Measurements from ENCODE around the gene PARP3. TPM values are rescaled to one million over a fixed set of nuclear protein-coding genes. Genes with fewer than 3 reads are reported as not detected.

Gene PARP3
- total RNA-seq, 2 experiments from 2014 or later, result 10.6 to 12.2 TPM

GRCh38 chr3:51962854-51963530 is 20.8 kb downstream of the PARP3 start:
- DNase-seq (no peak), ATAC-seq (no peak)
- H3K4me1 Mint-ChIP-seq, result peaks cover 4% of the 10 kb centered on the region
- intact Hi-C loops (cut with DNase I, micrococcal nuclease), result no loop called here
- CTCF ChIA-PET, result interaction anchor here (0.8 to 3.1 kb wide), 4 partner anchors 11 to 28 kb away, joined by 3 to 14 read pairs (median 6); partner anchors contain the start of genes ABHD14B, PARP3 and RRP9
- no peaks in the 10 kb centered on the region for H3K36me3 Mint-ChIP-seq (ENCODE audit: low read depth)
- no peak overlapping the region for H3K27ac Mint-ChIP-seq
- H3K4me3 Mint-ChIP-seq, result no peak overlapping the region
- H3K27me3 Mint-ChIP-seq, result no peaks in the 10 kb centered on the region
- H3K9me3 Mint-ChIP-seq (ENCODE audit: low read depth), result no peaks in the 10 kb centered on the region
- POLR2A ChIA-PET, result no interaction called here

GRCh38 chr3:51963951-51964451 is 21.8 kb downstream of the PARP3 start:
- ChIA-PET CTCF (interaction anchor here (0.8 to 3.1 kb wide), 3 partner anchors 10 to 29 kb away, joined by 3 to 14 read pairs (median 7); partner anchors contain the start of gene ABHD14B), POLR2A (no interaction called here)
- no peak for ATAC-seq

GRCh38 chr3:51964521-51964920 is 22.4 kb downstream of the PARP3 start:
- Mint-ChIP-seq H3K4me3 (no peak overlapping the region), H3K9me3 (ENCODE audit: low read depth) (no peaks in the 10 kb centered on the region), H3K27me3 (no peaks in the 10 kb centered on the region), H3K4me1 (peaks cover 14% of the 10 kb centered on the region), H3K27ac (no peak overlapping the region), H3K36me3 (ENCODE audit: low read depth) (peaks cover 3% of the 10 kb centered on the region)
- no peak for ATAC-seq
- ChIA-PET CTCF (interaction anchor here (1.1 to 3.1 kb wide), 3 partner anchors 9 to 345 kb away, joined by 3 to 14 read pairs (median 4); partner anchors contain the start of gene ABHD14B), POLR2A (no interaction called here)
- intact Hi-C loops (cut with DNase I, micrococcal nuclease), result no loop called here
- no peak for DNase-seq

More at GRCh38 chr3:51963951-51964451, 21.8 kb downstream of the PARP3 start:
- Mint-ChIP-seq H3K36me3 (ENCODE audit: low read depth) (peaks cover 1% of the 10 kb centered on the region), H3K27me3 (no peaks in the 10 kb centered on the region), H3K4me1 (peaks cover 12% of the 10 kb centered on the region), H3K9me3 (ENCODE audit: low read depth) (no peaks in the 10 kb centered on the region), H3K27ac (no peak overlapping the region), H3K4me3 (no peak overlapping the region)
- no peak for DNase-seq
- intact Hi-C loops (cut with DNase I, micrococcal nuclease), result no loop called here

GRCh38 chr3:51966016-51966415 is 23.9 kb downstream of the PARP3 start:
- Mint-ChIP-seq H3K9me3 (ENCODE audit: low read depth) (no peaks in the 10 kb centered on the region), H3K36me3 (ENCODE audit: low read depth) (peaks cover 3% of the 10 kb centered on the region), H3K27me3 (no peaks in the 10 kb centered on the region), H3K4me3 (peak overlapping the region; percentile 75), H3K27ac (no peak overlapping the region), H3K4me1 (peaks cover 15% of the 10 kb centered on the region)
- DNase-seq (no peak), ATAC-seq (no peak)
- CTCF ChIA-PET, result interaction anchor here (1.0 to 1.3 kb wide), 2 partner anchors 16 to 24 kb away, joined by 3 to 4 read pairs; partner anchors contain the start of gene RRP9
- intact Hi-C loops (cut with DNase I, micrococcal nuclease), result no loop called here
- POLR2A ChIA-PET, result no interaction called here

- ChIA-PET POLR2A (no interaction called here), CTCF (no interaction called here)
- Mint-ChIP-seq H3K4me3 (peak overlapping the region; percentile 75), H3K4me1 (peaks cover 18% of the 10 kb centered on the region), H3K27me3 (no peaks in the 10 kb centered on the region), H3K36me3 (ENCODE audit: low read depth) (peaks cover 6% of the 10 kb centered on the region), H3K27ac (peak overlapping the region; percentile 31), H3K9me3 (ENCODE audit: low read depth) (no peaks in the 10 kb centered on the region)
- intact Hi-C loops (cut with DNase I, micrococcal nuclease), result no loop called here
- no peak for DNase-seq
- ATAC-seq, result no peak
These were observed 24.3 kb downstream of the PARP3 start for GRCh38 chr3:51966486-51966885.

- no peaks in the 10 kb centered on the region for H3K9me3 Mint-ChIP-seq (ENCODE audit: low read depth)
- peak overlapping the region; percentile 31 for H3K27ac Mint-ChIP-seq
- ChIA-PET POLR2A (no interaction called here), CTCF (interaction anchor here (1.0 to 2.8 kb wide), 2 partner anchors 15 to 24 kb away, joined by 4 to 12 read pairs; partner anchors contain the start of gene ACY1)
- H3K4me1 Mint-ChIP-seq, result peaks cover 18% of the 10 kb centered on the region
- peak overlapping the region; percentile 75 for H3K4me3 Mint-ChIP-seq
- intact Hi-C loops (cut with DNase I, micrococcal nuclease), result loop anchor here in 1 of 2 experiments (1.0 kb wide), 1 partner anchor 25 kb away; the partner anchor contains the start of gene PARP3
- H3K36me3 Mint-ChIP-seq (ENCODE audit: low read depth), result peaks cover 6% of the 10 kb centered on the region
- no peak for DNase-seq
- H3K27me3 Mint-ChIP-seq, result no peaks in the 10 kb centered on the region
- peak; percentile 71 for ATAC-seq
These were observed 24.8 kb downstream of the PARP3 start for GRCh38 chr3:51966922-51967383.

- peak; percentile 62 for DNase-seq
- Mint-ChIP-seq H3K4me3 (peak within 1 kb of the TSS; percentile 75), H3K36me3 (ENCODE audit: low read depth) (peaks cover 9% of the 10 kb centered on the region), H3K9me3 (ENCODE audit: low read depth) (no peaks in the 10 kb centered on the region), H3K27ac (peak within 1 kb of the TSS; percentile 31), H3K27me3 (no peaks in the 10 kb centered on the region), H3K4me1 (peaks cover 20% of the 10 kb centered on the region)
- intact Hi-C loops (cut with DNase I, micrococcal nuclease), result loop anchor here in 1 of 2 experiments (1.0 kb wide), 1 partner anchor 25 kb away; the partner anchor contains the start of gene PARP3
- ChIA-PET POLR2A (no interaction called here), CTCF (interaction anchor here (1.0 to 2.8 kb wide), 2 partner anchors 15 to 25 kb away, joined by 4 to 12 read pairs; partner anchors contain the start of gene ACY1)
- ATAC-seq, result peak; percentile 52
These were observed 25.4 kb downstream of the PARP3 start, which contains the start of gene PCBP4 for GRCh38 chr3:51967384-51968169. PCBP4 (minus strand) TSS chr3:51967454; CDS start chr3:51961240, 6,214 bp downstream.

- peaks cover 9% of the 10 kb centered on the region for H3K36me3 Mint-ChIP-seq (ENCODE audit: low read depth)
- ChIA-PET CTCF (interaction anchor here (0.6 to 2.8 kb wide), 2 partner anchors 11 to 14 kb away, joined by 4 to 12 read pairs; partner anchors contain the start of gene ACY1), POLR2A (no interaction called here)
- no peaks in the 10 kb centered on the region for H3K9me3 Mint-ChIP-seq (ENCODE audit: low read depth)
- intact Hi-C loops (cut with DNase I, micrococcal nuclease), result no loop called here
- H3K27ac Mint-ChIP-seq, result no peak overlapping the region
- H3K4me1 Mint-ChIP-seq, result peaks cover 21% of the 10 kb centered on the region
- peak overlapping the region; percentile 75 for H3K4me3 Mint-ChIP-seq
- DNase-seq (no peak), ATAC-seq (no peak)
- H3K27me3 Mint-ChIP-seq, result no peaks in the 10 kb centered on the region
These were observed 26.1 kb downstream of the PARP3 start for GRCh38 chr3:51968170-51968775.

- POLR2A ChIA-PET, result interaction anchor here (0.8 kb wide), 1 partner anchor 27 kb away, joined by 3 read pairs; the partner anchor contains the start of genes PARP3 and RRP9
These were observed 26.9 kb downstream of the PARP3 start for GRCh38 chr3:51968883-51969678.

GRCh38 chr3:51969841-51970240 is 27.7 kb downstream of the PARP3 start:
- intact Hi-C loops (cut with DNase I, micrococcal nuclease), result loop anchor here in 1 of 2 experiments (10.0 kb wide), 2 partner anchors 575 to 715 kb away; partner anchors contain the start of genes GNL3, PBRM1 and RBM15B
- Mint-ChIP-seq H3K27me3 (no peaks in the 10 kb centered on the region), H3K9me3 (ENCODE audit: low read depth) (no peaks in the 10 kb centered on the region), H3K27ac (no peak overlapping the region), H3K36me3 (ENCODE audit: low read depth) (peaks cover 12% of the 10 kb centered on the region), H3K4me1 (peaks cover 28% of the 10 kb centered on the region), H3K4me3 (no peak overlapping the region)
- no peak for ATAC-seq
- ChIA-PET CTCF (interaction anchor here (0.7 to 2.8 kb wide), 3 partner anchors 13 to 1358 kb away, joined by 3 to 12 read pairs (median 6); partner anchors contain the start of genes ACY1 and CISH), POLR2A (interaction anchor here (0.8 kb wide), 1 partner anchor 28 kb away, joined by 3 read pairs; the partner anchor contains the start of genes PARP3 and RRP9)
- no peak for DNase-seq

More at GRCh38 chr3:51968883-51969678, 26.9 kb downstream of the PARP3 start:
- H3K4me3 Mint-ChIP-seq, result peak overlapping the region; percentile 28
- H3K27me3 Mint-ChIP-seq, result no peaks in the 10 kb centered on the region
- peaks cover 22% of the 10 kb centered on the region for H3K4me1 Mint-ChIP-seq
- peak overlapping the region; percentile 34 for H3K27ac Mint-ChIP-seq
- intact Hi-C loops (cut with DNase I, micrococcal nuclease), result no loop called here
- no peak for DNase-seq
- ATAC-seq, result no peak
- CTCF ChIA-PET, result interaction anchor here (0.6 to 2.8 kb wide), 4 partner anchors 12 to 1358 kb away, joined by 3 to 12 read pairs (median 5); partner anchors contain the start of genes ACY1 and CISH
- no peaks in the 10 kb centered on the region for H3K9me3 Mint-ChIP-seq (ENCODE audit: low read depth)
- H3K36me3 Mint-ChIP-seq (ENCODE audit: low read depth), result peaks cover 12% of the 10 kb centered on the region
